Stimulated activated CD4-positive, alpha-beta T cell treated with anti-CD3 and anti-CD28 coated beads, TNF-alpha, amount 100 ng/mL, for 1 hour (primary cell): ENCODE data around the gene TSPEAR.

Source experiments
- DNase-seq, 3 donors: peaks; one replicate each; pipeline ENCODE4 v3.0.0-alpha.2; 2020; ENCODE audit warnings: low read depth in 3 of 3, low spot score in 1 of 3

Gene TSPEAR

GRCh38 chr21:44495611-44496563, 215.5 kb downstream of the TSPEAR start:
- DNase-seq = no peak

GRCh38 chr21:44494956-44495355, 216.4 kb downstream of the TSPEAR start:
- DNase-seq = no peak

- no peak for DNase-seq
Observed at GRCh38 chr21:44494418-44494817, 217.0 kb downstream of the TSPEAR start.

- DNase-seq = no peak
Observed at GRCh38 chr21:44492567-44493385, 218.6 kb downstream of the TSPEAR start.

GRCh38 chr21:44490816-44491215, 220.6 kb downstream of the TSPEAR start:
- DNase-seq = no peak

- no peak for DNase-seq
Observed at GRCh38 chr21:44490405-44490804, 221.0 kb downstream of the TSPEAR start.

- no peak for DNase-seq
Observed at GRCh38 chr21:44489962-44490361, 221.4 kb downstream of the TSPEAR start.

GRCh38 chr21:44487831-44488230, 223.5 kb downstream of the TSPEAR start:
- peak in 1 of 3 donors; percentile 26 for DNase-seq

- DNase-seq = no peak
Observed at GRCh38 chr21:44486302-44486701, 225.1 kb downstream of the TSPEAR start.

- no peak for DNase-seq
Observed at GRCh38 chr21:44485796-44486195, 225.6 kb downstream of the TSPEAR start.

GRCh38 chr21:44485254-44485793, 226.0 kb downstream of the TSPEAR start:
- DNase-seq = peak in 1 of 3 donors; percentile 38

- no peak for DNase-seq
Observed at GRCh38 chr21:44484498-44485253, 226.7 kb downstream of the TSPEAR start.

- DNase-seq = no peak
Observed at GRCh38 chr21:44483288-44484237, 227.8 kb downstream of the TSPEAR start.

GRCh38 chr21:44482581-44483287, 228.6 kb downstream of the TSPEAR start:
- DNase-seq = no peak

GRCh38 chr21:44480200-44481053, 230.9 kb downstream of the TSPEAR start:
- no peak for DNase-seq

GRCh38 chr21:44479556-44480199, 231.7 kb downstream of the TSPEAR start:
- DNase-seq = peak in 1 of 3 donors; percentile 24

GRCh38 chr21:44478801-44479167, 232.6 kb downstream of the TSPEAR start:
- no peak for DNase-seq
